GM19455 (cell line): Measurements from ENCODE around the gene HSD17B14.
"Not testable (repeated sequence)": the region's sequence is repeated elsewhere in the genome, so short reads cannot be mapped to it uniquely, and the experiment has no call there.

ENCODE experiments used
- ATAC-seq: cut with Tn5 transposase; IDR thresholded peaks from one replicate; pipeline ENCODE4 v1.9.1; 2021; ENCODE audit not compliant: unreplicated experiment

HSD17B14 gene

DNA sequence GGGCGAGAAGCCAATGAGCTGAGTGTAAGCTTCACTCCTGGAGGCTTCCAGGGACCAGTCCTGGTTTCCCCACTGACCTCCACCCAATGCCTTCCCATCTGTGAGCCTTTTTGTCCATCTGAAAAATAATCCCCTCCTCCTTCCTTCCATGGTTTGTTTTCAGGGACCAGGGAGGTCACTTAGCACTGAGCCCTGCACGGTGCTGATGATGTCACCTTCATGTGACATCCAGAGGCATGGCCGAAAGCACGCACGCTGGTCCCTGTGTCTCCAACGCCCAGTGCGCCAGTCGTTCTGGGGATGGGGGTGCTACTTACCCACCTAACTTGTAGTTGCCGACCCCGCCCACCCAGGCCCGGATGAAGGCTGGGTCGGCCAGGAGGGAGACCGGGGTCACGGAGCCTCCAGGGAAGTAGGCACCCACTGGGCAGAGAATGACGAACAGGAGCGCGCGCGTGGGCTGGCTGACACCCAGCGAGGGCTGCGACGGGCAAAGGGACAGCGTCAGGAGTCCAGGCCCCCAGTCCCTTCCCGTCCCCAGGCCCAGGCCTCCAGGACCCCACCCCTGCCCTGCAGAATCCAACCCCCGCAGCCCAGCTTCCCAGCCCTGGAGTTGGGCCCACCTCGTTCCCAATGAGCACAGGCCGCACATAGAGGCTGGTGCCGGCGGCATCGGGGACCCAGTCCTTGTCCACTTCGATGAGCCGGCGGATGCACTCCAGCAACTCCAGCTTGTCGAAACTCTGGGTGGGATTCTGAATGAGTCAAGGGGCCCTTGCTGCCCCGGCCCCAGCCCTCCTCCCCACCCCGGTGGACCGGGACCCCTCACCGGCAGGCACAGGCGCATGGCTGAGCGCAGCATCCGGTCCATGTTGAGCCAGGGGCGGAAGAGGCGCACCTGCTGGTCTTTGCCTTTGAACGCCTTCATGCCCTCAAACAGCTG is 36.7 kb downstream of the HSD17B14 start:
- no peak for ATAC-seq

DNA sequence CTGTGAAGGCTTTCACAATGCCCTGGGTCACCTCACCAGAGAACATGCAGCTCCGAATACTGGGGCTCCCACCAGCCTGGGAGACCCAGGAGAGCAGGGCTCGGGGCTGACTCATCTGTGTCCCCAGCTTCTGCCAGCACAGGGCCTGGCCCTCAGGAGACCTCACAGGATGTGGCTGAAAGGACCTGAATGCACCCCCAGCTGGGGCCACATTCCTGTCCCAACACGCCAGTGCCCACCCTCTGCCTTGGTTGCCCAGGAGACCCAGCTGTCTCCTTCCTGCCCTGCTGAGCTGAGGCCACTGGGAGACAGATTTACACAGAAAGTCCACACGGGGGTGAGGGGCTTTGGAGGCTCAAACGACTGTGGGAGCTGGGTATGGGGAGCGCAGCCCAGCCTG is 37.4 kb downstream of the HSD17B14 start:
- ATAC-seq = no peak

DNA sequence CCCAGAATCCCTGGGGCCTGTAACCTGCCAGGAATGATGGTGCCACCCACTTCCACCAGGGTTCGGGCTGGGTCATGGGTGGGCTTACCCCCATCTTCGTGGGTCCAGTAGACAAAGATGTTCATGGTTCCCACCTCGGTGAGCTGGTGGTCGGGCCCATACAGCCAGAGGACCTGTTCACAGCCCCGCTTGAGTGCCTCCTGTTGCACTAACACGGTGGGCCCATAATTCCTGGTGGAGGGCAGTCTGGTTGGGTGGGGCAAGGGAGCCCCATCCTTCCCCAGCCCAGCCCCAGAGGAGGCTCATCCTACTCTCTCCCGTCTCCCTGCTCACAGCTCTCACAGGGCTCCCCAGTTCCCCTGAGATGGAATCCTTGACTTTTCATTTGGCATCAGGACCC is 39.2 kb downstream of the HSD17B14 start:
- ATAC-seq = no peak

DNA sequence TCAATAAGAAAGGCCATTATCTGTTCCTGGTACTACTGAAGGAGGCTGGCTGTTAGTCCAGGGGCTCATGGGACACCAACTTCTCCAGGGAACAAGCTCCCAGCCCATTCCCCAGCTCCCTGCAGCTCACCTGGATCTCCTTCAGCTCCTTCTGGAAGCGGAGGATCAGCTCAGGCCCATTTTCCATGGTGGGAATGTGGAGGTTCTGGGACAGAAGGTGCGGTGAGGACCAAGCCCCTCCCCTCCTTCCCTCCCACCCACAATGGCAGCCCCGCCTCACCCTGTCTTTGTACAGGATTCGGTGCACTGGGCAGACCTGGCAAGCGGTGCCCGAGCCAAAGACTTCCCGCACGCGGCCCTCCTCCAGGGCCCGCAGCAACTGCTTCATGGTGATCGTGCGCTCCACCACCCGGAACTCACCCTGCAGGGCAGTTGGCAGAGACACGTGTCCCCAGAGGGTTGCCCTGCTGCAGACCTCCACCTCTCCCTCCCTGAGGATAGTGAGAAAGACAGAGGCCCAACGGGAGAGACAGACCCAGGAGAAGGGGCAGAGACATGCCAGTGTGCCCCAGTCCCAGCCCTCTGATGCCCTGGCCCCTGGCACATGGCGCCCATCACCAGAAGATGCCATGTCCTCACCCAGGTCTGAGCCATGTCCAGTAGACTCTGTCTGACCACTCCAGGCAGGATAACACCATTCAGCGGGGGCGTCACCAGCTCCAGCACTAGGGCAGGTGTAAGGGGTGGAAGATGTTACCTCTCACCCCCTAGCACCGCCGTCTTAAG is 39.8 kb downstream of the HSD17B14 start:
- ATAC-seq = no peak

DNA sequence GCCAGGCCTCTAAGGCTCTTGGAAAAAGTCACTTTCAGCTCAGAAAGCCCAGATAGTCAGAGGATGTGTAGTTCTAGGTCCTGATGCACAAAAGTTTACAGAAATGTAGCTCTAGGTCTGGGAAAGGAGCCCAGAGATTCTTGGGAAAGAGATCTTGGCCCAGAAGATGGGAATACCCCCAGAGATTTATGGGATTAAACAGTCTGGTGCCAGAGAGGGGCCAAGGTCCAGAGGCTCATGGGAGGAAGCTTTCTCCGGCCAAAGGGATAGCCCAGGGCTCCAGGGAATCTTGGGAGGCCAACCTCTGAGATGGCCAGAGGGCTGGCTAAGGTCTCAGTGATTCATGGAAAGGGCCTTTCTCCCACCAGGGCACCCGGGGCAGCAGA is 40.6 kb downstream of the HSD17B14 start:
- no peak for ATAC-seq

- peak; percentile 84 for ATAC-seq
Observed at GRCh38 chr19:48795055-48795684, 41.1 kb downstream of the HSD17B14 start.

DNA sequence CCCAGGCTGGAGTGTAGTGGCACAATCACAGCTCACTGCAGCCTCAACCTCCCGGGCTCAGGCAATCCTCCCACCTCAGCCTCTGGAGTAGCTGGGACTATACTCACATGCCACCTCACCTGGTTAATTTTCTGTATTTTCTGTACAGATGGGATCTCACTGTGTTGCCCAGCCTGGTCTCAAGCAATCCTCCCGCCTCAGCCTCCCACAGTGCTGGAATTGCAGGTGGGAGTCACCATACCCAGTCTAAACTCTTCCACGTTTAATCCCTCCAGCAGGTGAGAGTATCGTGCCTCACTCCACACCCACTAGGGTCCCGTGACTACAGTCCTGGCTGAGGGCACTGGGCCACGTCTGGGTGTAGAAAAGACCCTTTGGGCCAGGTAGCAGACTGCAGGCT is 42.0 kb downstream of the HSD17B14 start:
- ATAC-seq = no peak

DNA sequence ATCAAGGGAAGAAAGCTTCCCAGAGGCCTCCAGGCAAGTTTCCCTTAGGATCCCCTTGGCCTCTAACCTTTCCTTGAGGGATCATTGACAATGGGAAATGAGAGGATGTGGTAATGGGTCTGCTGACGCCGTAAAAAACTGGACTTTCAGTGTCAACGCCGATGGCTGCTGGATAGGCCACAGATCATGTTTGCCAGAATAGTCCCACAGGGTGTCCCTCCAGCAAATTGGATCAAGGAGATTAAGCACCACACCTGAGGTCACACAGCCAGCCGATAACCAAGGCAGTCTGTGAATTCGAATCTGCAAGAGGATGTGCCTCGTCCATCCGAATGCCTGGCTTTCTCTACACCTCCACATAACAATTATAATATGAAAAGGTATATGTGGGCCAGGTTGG is 43.0 kb downstream of the HSD17B14 start:
- ATAC-seq = no peak

- ATAC-seq = not testable (repeated sequence)
Observed at GRCh38 chr19:48787331-48787730, 49.0 kb downstream of the HSD17B14 start.

- not testable (repeated sequence) for ATAC-seq
Observed at GRCh38 chr19:48786422-48786821, 49.9 kb downstream of the HSD17B14 start.

DNA sequence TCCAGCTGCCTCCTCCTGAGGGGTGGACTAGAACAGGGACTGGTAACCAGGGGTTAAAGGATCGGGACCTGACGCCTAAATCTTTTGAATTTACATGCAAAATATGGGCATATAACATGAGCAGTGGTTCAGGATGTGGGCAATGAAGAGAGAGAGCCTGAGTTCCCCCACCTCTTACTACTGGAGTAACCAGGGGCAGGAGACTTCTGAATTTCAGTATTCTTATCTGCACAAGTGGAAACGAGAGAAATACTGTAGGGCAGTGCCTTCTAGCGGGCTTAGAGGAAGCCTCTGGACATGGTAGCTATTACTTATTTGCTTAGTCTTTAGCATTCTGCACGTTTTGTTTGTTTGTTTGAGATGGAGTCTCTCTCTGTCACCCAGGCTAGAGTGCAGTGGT is 51.8 kb downstream of the HSD17B14 start:
- ATAC-seq = no peak

GRCh38 chr19:48780631-48781391 is 55.5 kb downstream of the HSD17B14 start:
- ATAC-seq = no peak

DNA sequence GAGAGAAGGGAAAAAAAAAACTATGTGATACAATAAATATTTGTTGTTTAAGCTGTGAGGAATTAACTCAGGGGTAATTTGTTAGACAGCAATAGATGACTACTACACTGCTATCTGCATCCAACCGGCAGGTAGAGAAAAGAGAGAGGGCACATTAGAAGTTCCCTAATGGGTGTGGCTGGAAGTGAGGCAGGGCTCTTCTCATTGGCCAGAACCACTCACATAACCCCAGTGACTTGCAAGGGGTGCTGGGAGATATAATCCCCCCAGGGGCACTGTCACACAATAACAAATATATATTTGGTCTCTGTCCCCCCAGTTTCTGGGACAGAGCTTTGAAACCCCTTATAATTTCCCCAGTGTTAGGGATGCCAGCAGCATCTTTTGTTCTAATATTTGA is 56.7 kb downstream of the HSD17B14 start:
- no peak for ATAC-seq

DNA sequence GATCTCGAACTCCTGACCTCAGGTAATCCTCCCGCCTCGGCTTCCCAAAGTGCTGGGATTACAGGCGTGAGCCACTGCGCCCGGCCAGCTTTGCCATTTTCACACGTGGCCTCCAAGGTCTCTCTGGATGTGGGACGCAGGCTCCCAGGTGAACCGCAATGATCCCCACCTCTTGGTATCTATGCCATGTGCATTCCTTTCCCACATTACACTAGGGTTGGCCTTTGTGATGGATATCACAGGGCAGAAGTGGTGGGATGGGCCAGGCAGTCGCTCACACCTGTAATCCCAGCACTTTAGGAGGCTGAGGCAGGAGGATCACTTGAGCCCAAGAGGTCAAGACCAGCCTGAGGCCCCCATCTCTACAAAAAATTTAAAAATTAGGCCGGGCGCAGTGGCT is 58.6 kb downstream of the HSD17B14 start:
- ATAC-seq = no peak

GRCh38 chr19:48777139-48777538 is 59.2 kb downstream of the HSD17B14 start:
- ATAC-seq = no peak

DNA sequence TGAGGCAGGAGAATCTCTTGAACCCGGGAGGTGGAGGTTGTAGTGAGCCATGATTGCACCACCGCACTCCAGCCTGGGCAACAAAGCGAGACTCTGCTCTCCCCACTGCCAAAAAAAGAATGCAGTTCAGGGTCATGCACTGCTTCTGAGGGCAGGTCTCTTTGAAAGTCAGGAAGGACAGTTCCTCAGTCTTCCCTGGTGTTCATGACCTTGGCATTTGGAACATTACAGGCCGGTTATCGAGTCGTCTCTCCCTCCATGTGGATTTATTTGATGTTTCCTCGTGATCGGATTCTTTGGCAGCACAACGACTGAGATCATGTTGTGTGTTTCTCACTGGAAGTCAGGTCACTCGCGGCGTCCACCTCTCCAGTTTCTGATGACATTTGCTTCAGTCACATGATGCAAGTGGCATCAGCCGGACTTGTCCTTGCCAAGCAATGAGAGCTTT is 63.8 kb downstream of the HSD17B14 start:
- no peak for ATAC-seq

DNA sequence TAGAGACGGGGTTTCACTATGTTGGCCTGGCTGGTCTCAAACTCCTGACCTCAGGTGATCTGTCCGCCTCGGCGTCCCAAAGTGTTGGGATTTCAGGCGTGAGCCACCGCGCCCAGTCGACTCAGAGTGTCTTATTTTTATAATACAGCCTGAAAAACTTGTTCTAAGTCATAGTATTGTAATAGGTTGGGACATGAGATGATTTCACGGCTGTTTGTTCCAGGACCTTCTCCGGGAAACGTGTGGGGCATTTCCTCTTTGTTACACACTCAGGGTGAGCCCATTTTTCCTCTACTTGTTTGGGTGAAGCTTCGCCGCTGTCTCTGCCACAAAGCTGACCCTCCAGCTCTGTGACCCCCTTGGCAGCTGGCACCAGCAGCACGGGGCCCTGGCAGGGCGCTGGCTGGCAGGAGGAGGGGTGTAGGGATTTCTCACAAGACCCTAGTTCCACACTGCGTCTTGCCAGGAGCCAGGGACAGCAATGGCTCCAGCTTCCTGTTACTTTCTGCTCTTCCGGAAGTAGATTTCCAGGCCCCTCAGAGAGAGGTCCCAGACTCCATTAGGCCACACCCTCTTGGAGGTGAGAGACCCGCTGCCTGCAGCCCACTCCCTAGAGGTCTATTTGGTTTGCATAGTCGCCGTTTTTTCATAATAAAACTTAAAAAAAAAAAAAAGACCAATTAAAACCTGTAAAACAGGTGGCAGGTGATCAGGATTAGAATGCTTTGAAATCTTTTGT is 65.4 kb downstream of the HSD17B14 start:
- no peak for ATAC-seq

DNA sequence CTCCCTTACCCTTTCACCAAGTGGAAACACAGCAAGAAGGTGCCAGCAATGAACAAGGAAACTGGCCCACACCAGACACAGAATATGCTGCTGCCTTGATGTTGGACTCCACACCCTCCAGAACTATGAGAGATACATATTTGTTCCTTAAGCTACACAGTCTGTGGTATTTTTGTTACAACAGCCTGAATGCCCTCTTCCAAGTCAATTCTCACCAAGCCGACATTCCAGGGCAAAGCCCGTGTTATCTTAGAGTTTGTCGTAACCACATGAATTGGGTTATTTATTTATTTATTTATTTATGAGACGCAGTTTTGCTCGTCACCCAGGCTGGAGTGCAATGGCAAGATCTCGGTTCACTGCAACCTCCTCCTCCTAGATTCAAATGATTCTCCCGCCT is 66.0 kb downstream of the HSD17B14 start:
- no peak for ATAC-seq

DNA sequence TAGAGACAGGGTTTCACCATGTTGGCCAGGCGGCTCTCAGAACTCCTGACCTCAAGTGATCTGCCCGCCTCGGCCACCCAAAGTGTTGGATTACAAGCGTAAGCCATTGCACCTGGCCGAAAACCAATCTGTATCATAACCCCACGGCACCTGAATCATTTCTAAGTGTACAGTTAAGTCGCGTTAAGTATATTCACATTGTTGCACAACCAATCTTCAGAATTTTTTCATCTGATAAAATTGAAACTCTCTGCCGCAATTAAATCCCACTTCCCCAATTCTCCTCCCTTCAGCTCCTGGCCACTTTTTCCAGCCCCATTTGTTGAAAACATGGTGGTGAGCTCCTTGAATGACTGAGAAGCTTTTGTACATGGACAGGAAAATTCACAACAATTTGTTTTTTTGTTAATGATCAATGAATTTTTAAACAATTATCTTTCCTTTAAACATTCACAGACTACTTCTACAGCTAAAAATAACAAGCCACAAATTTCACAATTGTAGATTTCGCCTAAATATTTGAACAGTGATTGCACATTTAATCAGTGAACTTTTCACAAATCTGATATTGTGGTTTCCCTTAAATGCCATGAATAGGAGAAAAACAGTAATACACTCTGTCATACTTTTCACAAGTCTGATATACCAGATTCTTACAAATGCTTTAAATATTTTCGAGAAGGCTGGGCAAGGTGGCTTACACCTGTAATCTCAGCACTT is 67.1 kb downstream of the HSD17B14 start:
- ATAC-seq = no peak
